Measurements from ENCODE around the gene NDUFB4. TPM values are rescaled to one million over a fixed set of nuclear protein-coding genes. Genes with fewer than 3 reads are reported as not detected.

NDUFB4 gene
- total RNA-seq (10 to 100 TPM; 28.4 to 29.8 TPM), polyA plus RNA-seq (100 to 1,000 TPM; 124 to 269 TPM)

DNA sequence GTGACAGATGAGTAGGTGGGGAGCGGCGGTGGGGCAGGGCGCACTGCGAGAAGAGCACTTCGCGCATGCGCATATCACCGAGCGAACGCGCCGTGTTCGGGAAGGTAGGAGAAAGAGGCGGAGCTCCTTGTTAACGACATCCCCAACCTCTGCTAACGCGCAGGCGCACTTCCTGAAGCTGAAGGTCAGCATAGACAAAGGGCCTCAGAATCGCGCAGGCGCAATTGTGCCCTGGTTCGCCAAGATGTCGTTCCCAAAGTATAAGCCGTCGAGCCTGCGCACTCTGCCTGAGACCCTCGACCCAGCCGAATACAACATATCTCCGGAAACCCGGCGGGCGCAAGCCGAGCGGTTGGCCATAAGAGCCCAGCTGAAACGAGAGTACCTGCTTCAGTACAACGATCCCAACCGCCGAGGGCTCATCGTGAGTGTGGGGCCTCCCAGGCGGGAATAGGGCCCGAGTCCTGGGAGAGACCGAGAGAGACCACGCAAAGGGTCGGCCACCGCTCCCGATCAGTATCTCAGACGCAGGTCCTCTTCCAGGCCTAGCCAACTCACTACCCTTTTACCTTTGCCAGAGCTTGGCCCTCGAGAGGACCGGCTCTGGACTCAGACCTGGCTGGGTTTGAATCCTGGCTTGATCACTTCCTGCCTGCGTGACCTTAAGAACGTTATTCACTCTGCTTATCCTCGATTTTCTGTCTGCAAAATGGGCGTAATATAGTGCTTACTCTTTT, at the start of gene NDUFB4:
Gene NDUFB4, plus strand, starts transcription at position 221 of the 737 bp plus-strand sequence. Its CDS starts 24 bp downstream, at position 245.
- WGBS: under 1% methylated on average over 53 of the region's 53 CpGs
- Histone ChIP-seq H3K4me3 (ENCODE audit: low read depth in 1 of 3, low read length in 3 of 3) (peak within 1 kb of the TSS; percentile 76 to 93 (median 81)), H3K36me3 (ENCODE audit: control insufficient read depth in 4 of 4, insufficient read depth in 3 of 4, low read depth in 1 of 4, low read length in 3 of 4) (peaks cover 0 to 18% (median 8%) of the 10 kb centered on the region in 4 donors), H3K27ac (ENCODE audit: low read depth in 1 of 2, low read length in 2 of 2) (peak within 1 kb of the TSS; percentile 84 to 90), H3K9me3 (ENCODE audit: control insufficient read depth in 4 of 4, low read length in 3 of 4) (no peaks in the 10 kb centered on the region), H3K27me3 (ENCODE audit: control insufficient read depth in 4 of 4, insufficient read depth in 4 of 4, low read length in 3 of 4) (no peaks in the 10 kb centered on the region), H3K4me1 (ENCODE audit: control insufficient read depth in 4 of 4, insufficient read depth in 4 of 4, low read length in 3 of 4) (peaks cover 1 to 21% (median 11%) of the 10 kb centered on the region in 4 donors), H3K9ac (ENCODE audit: low read depth in 1 of 2, low read length in 2 of 2) (peak within 1 kb of the TSS; percentile 73 to 93)
- DNase-seq (ENCODE audit: low spot score): peak; percentile 92
- TF ChIP-seq, protein P1, sequence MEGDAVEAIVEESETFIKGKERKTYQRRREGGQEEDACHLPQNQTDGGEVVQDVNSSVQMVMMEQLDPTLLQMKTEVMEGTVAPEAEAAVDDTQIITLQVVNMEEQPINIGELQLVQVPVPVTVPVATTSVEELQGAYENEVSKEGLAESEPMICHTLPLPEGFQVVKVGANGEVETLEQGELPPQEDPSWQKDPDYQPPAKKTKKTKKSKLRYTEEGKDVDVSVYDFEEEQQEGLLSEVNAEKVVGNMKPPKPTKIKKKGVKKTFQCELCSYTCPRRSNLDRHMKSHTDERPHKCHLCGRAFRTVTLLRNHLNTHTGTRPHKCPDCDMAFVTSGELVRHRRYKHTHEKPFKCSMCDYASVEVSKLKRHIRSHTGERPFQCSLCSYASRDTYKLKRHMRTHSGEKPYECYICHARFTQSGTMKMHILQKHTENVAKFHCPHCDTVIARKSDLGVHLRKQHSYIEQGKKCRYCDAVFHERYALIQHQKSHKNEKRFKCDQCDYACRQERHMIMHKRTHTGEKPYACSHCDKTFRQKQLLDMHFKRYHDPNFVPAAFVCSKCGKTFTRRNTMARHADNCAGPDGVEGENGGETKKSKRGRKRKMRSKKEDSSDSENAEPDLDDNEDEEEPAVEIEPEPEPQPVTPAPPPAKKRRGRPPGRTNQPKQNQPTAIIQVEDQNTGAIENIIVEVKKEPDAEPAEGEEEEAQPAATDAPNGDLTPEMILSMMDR (IDR thresholded peaks at IDR 0.05; ENCODE audit: low read depth, low read length, missing input control): no peak
- TF ChIP-seq, protein P2, sequence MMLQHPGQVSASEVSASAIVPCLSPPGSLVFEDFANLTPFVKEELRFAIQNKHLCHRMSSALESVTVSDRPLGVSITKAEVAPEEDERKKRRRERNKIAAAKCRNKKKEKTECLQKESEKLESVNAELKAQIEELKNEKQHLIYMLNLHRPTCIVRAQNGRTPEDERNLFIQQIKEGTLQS (IDR thresholded peaks at IDR 0.05): no peak
- TF ChIP-seq NR2F2 (IDR thresholded peaks at IDR 0.05): peak; percentile 30
- TF ChIP-seq FOXA1 (IDR thresholded peaks at IDR 0.05): peak; percentile 8
- TF ChIP-seq RAD21 (IDR thresholded peaks at IDR 0.05): peak in 1 of 2 donors; percentile 19
- TF ChIP-seq, protein P3, sequence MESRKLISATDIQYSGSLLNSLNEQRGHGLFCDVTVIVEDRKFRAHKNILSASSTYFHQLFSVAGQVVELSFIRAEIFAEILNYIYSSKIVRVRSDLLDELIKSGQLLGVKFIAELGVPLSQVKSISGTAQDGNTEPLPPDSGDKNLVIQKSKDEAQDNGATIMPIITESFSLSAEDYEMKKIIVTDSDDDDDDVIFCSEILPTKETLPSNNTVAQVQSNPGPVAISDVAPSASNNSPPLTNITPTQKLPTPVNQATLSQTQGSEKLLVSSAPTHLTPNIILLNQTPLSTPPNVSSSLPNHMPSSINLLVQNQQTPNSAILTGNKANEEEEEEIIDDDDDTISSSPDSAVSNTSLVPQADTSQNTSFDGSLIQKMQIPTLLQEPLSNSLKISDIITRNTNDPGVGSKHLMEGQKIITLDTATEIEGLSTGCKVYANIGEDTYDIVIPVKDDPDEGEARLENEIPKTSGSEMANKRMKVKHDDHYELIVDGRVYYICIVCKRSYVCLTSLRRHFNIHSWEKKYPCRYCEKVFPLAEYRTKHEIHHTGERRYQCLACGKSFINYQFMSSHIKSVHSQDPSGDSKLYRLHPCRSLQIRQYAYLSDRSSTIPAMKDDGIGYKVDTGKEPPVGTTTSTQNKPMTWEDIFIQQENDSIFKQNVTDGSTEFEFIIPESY (IDR thresholded peaks at IDR 0.05): peak; percentile 75
- no peak for TF ChIP-seq FOXA2 (IDR thresholded peaks at IDR 0.05)
- peak; percentile 96 for TF ChIP-seq YY1 (IDR thresholded peaks at IDR 0.05)
- TF ChIP-seq, protein P4, sequence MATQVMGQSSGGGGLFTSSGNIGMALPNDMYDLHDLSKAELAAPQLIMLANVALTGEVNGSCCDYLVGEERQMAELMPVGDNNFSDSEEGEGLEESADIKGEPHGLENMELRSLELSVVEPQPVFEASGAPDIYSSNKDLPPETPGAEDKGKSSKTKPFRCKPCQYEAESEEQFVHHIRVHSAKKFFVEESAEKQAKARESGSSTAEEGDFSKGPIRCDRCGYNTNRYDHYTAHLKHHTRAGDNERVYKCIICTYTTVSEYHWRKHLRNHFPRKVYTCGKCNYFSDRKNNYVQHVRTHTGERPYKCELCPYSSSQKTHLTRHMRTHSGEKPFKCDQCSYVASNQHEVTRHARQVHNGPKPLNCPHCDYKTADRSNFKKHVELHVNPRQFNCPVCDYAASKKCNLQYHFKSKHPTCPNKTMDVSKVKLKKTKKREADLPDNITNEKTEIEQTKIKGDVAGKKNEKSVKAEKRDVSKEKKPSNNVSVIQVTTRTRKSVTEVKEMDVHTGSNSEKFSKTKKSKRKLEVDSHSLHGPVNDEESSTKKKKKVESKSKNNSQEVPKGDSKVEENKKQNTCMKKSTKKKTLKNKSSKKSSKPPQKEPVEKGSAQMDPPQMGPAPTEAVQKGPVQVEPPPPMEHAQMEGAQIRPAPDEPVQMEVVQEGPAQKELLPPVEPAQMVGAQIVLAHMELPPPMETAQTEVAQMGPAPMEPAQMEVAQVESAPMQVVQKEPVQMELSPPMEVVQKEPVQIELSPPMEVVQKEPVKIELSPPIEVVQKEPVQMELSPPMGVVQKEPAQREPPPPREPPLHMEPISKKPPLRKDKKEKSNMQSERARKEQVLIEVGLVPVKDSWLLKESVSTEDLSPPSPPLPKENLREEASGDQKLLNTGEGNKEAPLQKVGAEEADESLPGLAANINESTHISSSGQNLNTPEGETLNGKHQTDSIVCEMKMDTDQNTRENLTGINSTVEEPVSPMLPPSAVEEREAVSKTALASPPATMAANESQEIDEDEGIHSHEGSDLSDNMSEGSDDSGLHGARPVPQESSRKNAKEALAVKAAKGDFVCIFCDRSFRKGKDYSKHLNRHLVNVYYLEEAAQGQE (IDR thresholded peaks at IDR 0.05): peak; percentile 89
- no peak for TF ChIP-seq EGR1 (IDR thresholded peaks at IDR 0.05; ENCODE audit: low read depth in 2 of 2)
- no peak for TF ChIP-seq JUND (IDR thresholded peaks at IDR 0.05)
- TF ChIP-seq HNF4G (IDR thresholded peaks at IDR 0.05): no peak
- no peak for TF ChIP-seq GABPA (IDR thresholded peaks at IDR 0.05 in 1 of 2, conservative IDR thresholded peaks at IDR 0.05 in 1 of 2)
- TF ChIP-seq, protein P5, sequence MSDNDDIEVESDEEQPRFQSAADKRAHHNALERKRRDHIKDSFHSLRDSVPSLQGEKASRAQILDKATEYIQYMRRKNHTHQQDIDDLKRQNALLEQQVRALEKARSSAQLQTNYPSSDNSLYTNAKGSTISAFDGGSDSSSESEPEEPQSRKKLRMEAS (IDR thresholded peaks at IDR 0.05): peak; percentile 75
- peak; percentile 19 to 23 for TF ChIP-seq RXRA (IDR thresholded peaks at IDR 0.05)
- TF ChIP-seq HNF4A (conservative IDR thresholded peaks at IDR 0.05): peak in 1 of 2 donors; percentile 23
- peak; percentile 71 for TF ChIP-seq TAF1 (conservative IDR thresholded peaks at IDR 0.05)
- TF ChIP-seq SP1 (IDR thresholded peaks at IDR 0.05): peak; percentile 13

Data from liver (tissue), 9 donors.